ENCODE measurements around the gene ARID1B.

Gene ARID1B

DNA sequence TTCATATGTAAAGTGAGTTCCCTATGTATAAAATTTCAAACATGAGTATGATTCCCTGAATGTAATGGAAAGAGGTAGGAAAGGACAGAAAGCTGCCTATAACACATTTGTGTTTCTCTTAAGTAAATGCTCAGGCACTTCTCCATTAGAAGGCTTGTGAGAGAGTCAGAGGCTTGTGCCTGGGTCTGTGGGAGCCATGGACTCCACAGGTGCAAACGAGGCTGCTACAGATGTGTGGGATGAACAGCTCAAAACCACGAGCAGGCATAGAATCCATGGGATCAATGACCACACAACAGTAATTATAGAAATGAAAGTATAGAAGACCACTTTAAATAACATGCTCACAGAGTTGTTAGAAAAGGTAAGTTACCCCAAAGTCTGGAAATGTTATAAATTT, 134.4 kb downstream of the ARID1B start:
- H3K36me3 ChIP-seq (ENCODE audit: control insufficient read depth, insufficient read depth, low read length): no peaks in the 10 kb centered on the region
- no peaks in the 10 kb centered on the region for H3K27me3 ChIP-seq (ENCODE audit: control insufficient read depth, insufficient read depth, low read length)
- no peak overlapping the region for H3K4me3 ChIP-seq (ENCODE audit: low read depth, low read length)
- no peak overlapping the region for H3K9ac ChIP-seq
- TF ChIP-seq, protein P1, sequence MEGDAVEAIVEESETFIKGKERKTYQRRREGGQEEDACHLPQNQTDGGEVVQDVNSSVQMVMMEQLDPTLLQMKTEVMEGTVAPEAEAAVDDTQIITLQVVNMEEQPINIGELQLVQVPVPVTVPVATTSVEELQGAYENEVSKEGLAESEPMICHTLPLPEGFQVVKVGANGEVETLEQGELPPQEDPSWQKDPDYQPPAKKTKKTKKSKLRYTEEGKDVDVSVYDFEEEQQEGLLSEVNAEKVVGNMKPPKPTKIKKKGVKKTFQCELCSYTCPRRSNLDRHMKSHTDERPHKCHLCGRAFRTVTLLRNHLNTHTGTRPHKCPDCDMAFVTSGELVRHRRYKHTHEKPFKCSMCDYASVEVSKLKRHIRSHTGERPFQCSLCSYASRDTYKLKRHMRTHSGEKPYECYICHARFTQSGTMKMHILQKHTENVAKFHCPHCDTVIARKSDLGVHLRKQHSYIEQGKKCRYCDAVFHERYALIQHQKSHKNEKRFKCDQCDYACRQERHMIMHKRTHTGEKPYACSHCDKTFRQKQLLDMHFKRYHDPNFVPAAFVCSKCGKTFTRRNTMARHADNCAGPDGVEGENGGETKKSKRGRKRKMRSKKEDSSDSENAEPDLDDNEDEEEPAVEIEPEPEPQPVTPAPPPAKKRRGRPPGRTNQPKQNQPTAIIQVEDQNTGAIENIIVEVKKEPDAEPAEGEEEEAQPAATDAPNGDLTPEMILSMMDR (IDR thresholded peaks at IDR 0.05): no peak
- no peak overlapping the region for H3K27ac ChIP-seq
- H2AFZ ChIP-seq: no peak overlapping the region
- peaks cover 12% of the 10 kb centered on the region for H3K4me1 ChIP-seq
- H3K9me3 ChIP-seq (ENCODE audit: control insufficient read depth, low read length): no peaks in the 10 kb centered on the region
- H3K79me2 ChIP-seq: peaks cover 31% of the 10 kb centered on the region
- H3K4me2 ChIP-seq (ENCODE audit: low read length): no peak overlapping the region

DNA sequence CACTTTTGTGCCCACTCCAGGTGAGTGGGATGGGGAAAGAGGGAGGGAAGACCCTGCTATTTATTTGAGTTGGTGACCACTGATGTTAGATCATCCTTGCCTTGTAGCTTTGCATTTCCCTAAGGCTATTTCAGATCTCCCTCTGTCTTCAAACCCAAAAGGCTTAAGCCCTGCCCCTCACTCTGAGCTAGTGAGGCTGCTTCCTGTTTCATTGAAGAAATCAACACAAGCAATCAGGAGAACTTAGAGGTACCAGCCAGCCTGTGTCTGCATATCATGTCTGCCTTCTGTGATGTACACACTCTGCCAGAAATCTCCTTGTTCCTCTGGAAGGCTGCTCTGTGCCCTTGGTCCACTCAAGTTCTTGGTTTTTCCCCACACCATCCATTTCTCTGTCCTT, 135.3 kb downstream of the ARID1B start:
- no peak overlapping the region for H2AFZ ChIP-seq
- H3K36me3 ChIP-seq (ENCODE audit: control insufficient read depth, insufficient read depth, low read length): no peaks in the 10 kb centered on the region
- H3K27ac ChIP-seq: no peak overlapping the region
- no peaks in the 10 kb centered on the region for H3K9me3 ChIP-seq (ENCODE audit: control insufficient read depth, low read length)
- peaks cover 19% of the 10 kb centered on the region for H3K4me1 ChIP-seq
- H3K9ac ChIP-seq: no peak overlapping the region
- no peak overlapping the region for H3K4me3 ChIP-seq (ENCODE audit: low read depth, low read length)
- TF ChIP-seq, protein P1 (IDR thresholded peaks at IDR 0.05): no peak
- no peaks in the 10 kb centered on the region for H3K27me3 ChIP-seq (ENCODE audit: control insufficient read depth, insufficient read depth, low read length)
- H3K79me2 ChIP-seq: peaks cover 29% of the 10 kb centered on the region
- no peak overlapping the region for H3K4me2 ChIP-seq (ENCODE audit: low read length)

DNA sequence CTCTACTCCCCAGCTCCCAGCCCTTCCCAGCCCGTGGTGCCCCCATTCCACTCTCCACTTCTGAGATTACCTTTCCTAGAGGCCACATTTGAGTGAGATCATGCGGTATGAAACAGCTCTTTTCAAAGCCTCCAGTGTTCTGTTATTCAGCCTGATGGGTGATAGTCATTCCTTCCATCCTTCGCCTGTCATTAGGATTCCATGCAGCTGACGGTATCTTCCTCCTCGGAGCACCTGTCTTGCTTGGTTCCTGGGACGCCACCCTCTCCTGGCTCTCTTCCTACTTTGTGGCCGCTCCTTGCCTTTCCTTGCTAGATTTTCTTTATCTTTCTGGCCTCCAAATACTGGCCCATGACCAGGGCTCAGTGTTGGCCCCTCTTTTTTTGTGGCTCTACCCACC, 137.0 kb downstream of the ARID1B start:
- peaks cover 19% of the 10 kb centered on the region for H3K4me1 ChIP-seq
- H3K36me3 ChIP-seq (ENCODE audit: control insufficient read depth, insufficient read depth, low read length): no peaks in the 10 kb centered on the region
- H3K4me3 ChIP-seq (ENCODE audit: low read depth, low read length): no peak overlapping the region
- no peak overlapping the region for H3K27ac ChIP-seq
- H3K79me2 ChIP-seq: peaks cover 21% of the 10 kb centered on the region
- H3K4me2 ChIP-seq (ENCODE audit: low read length): no peak overlapping the region
- no peak overlapping the region for H3K9ac ChIP-seq
- no peaks in the 10 kb centered on the region for H3K9me3 ChIP-seq (ENCODE audit: control insufficient read depth, low read length)
- no peaks in the 10 kb centered on the region for H3K27me3 ChIP-seq (ENCODE audit: control insufficient read depth, insufficient read depth, low read length)
- H2AFZ ChIP-seq: no peak overlapping the region
- TF ChIP-seq, protein P1 (IDR thresholded peaks at IDR 0.05): no peak

DNA sequence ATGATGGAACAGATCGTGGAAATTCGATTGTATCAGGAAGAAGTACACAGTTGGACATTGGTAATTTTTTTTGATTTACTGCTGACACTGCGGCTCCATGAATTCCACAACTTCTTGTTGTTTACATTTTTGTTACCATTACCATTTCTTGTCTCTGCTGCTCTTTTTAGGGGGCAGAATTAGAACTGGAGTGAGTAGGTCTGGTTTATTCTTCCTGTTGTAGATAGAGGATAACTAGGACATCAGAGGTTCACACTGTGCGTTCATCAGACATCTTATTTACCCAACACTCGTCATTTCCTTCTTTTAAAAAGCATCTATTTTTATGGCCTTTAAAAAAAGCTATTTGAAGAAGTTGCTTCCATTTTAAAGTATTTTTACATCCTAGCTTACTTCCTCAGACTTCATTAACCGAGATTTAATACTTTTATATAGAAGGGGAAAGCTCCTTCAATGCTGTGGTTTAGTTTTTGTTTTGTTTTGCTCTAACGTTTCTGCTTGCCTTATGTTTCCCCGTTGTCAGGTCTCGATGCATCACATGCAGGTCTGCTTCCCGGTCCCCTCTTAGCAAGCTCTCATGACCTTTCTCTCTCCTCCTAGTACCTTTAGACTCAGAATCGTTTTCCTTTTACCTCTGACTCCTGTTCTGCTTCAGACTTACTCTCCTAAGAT, 139.1 kb downstream of the ARID1B start:
- no peaks in the 10 kb centered on the region for H3K27me3 ChIP-seq (ENCODE audit: control insufficient read depth, insufficient read depth, low read length)
- H3K79me2 ChIP-seq: peaks cover 15% of the 10 kb centered on the region
- H3K4me2 ChIP-seq (ENCODE audit: low read length): peak overlapping the region; percentile 41
- H3K9me3 ChIP-seq (ENCODE audit: control insufficient read depth, low read length): no peaks in the 10 kb centered on the region
- peaks cover 19% of the 10 kb centered on the region for H3K4me1 ChIP-seq
- H3K9ac ChIP-seq: no peak overlapping the region
- H3K27ac ChIP-seq: peak overlapping the region; percentile 82
- TF ChIP-seq, protein P1 (IDR thresholded peaks at IDR 0.05): no peak
- no peaks in the 10 kb centered on the region for H3K36me3 ChIP-seq (ENCODE audit: control insufficient read depth, insufficient read depth, low read length)
- H3K4me3 ChIP-seq (ENCODE audit: low read depth, low read length): no peak overlapping the region
- H2AFZ ChIP-seq: peak overlapping the region; percentile 1

DNA sequence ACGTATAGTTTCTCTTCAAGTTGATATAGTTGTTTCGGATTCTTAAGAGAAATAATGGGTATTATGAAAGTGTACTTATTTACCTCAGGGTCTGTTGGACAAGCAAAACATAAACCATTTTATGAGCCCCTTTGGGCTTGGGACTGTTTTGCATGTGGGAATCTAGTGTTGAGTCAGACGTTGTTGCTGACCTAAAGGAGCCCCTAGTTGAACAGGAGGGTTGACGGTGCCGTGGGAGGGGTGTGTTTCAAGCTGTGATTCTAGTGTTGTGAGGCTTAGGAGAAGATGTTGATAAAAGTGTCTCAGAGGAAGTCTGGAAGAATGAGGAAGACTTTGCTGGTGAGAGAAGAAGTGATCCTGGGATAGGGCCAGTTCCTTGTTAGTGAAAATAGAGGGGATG, 140.0 kb downstream of the ARID1B start:
- Histone ChIP-seq H3K27ac (peak overlapping the region; percentile 82), H3K79me2 (peaks cover 18% of the 10 kb centered on the region), H3K4me1 (peaks cover 19% of the 10 kb centered on the region), H3K27me3 (ENCODE audit: control insufficient read depth, insufficient read depth, low read length) (no peaks in the 10 kb centered on the region), H3K4me2 (ENCODE audit: low read length) (no peak overlapping the region), H3K9ac (no peak overlapping the region), H3K36me3 (ENCODE audit: control insufficient read depth, insufficient read depth, low read length) (no peaks in the 10 kb centered on the region), H2AFZ (no peak overlapping the region), H3K9me3 (ENCODE audit: control insufficient read depth, low read length) (no peaks in the 10 kb centered on the region), H3K4me3 (ENCODE audit: low read depth, low read length) (no peak overlapping the region)
- TF ChIP-seq, protein P1 (IDR thresholded peaks at IDR 0.05): no peak
